OCI-LY3 (cell line): ENCODE measurements around the gene RXFP4.

ENCODE experiments used
- EZH2phosphoT487 ChIP-seq: fragments of 200-600 bp; shearing (Covaris generic); IDR thresholded peaks from 2 replicates; pipeline ENCODE4 v1.6.1; 2018; ENCODE audit warnings: antibody characterized with exemption, mixed run types, low read depth
- TF ChIP-seq, protein P1 (sequence below): fragments of 200-600, 300-600 bp; sonication (generic); IDR thresholded peaks from 2 replicates; pipeline ENCODE4 v1.5.1; 2014; ENCODE audit warnings: antibody characterized with exemption, low read length, low read depth

DNA sequence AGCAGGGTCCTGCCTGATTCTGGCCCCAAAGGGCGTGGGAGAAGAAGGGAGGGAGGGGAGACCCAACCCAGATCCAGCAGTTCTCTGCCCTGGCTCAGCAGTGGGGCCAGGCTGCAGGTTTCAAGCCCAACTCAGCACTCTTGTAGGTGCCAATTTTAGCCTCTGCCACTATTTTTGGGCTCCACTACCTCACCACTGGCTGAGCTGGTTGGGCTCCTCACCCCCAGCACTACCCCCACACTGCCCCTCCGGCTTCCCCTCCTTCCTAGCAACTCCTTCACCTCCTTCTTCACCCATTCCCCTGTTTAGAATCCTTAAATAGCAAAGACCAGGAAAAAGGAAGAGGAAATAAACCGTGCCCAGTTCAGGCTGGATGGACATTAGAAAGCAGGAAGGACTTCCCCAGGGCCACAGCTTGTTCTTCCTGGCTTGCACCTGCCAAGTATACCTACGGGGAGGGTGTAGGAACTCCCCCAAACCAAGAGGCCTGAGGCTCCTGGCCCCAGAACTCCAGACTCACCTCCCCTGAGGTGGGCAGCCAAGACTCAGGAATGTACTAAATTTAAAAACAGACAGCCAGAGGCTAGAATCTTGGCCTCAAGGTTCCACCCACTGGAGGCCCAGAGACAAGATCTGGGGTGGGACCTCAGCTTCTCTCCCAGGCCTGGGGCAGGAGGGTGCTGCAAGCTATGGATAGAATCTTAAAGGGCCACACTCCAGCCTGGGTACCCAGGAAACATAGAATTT, 38.3 kb downstream of the RXFP4 start:
- TF ChIP-seq, protein P1, sequence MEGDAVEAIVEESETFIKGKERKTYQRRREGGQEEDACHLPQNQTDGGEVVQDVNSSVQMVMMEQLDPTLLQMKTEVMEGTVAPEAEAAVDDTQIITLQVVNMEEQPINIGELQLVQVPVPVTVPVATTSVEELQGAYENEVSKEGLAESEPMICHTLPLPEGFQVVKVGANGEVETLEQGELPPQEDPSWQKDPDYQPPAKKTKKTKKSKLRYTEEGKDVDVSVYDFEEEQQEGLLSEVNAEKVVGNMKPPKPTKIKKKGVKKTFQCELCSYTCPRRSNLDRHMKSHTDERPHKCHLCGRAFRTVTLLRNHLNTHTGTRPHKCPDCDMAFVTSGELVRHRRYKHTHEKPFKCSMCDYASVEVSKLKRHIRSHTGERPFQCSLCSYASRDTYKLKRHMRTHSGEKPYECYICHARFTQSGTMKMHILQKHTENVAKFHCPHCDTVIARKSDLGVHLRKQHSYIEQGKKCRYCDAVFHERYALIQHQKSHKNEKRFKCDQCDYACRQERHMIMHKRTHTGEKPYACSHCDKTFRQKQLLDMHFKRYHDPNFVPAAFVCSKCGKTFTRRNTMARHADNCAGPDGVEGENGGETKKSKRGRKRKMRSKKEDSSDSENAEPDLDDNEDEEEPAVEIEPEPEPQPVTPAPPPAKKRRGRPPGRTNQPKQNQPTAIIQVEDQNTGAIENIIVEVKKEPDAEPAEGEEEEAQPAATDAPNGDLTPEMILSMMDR: no peak
- TF ChIP-seq EZH2phosphoT487: no peak
